ENCODE measurements around the gene CR2.
"Not testable (repeated sequence)": the region's sequence is repeated elsewhere in the genome, so short reads cannot be mapped to it uniquely, and the experiment has no call there.

Gene CR2

DNA sequence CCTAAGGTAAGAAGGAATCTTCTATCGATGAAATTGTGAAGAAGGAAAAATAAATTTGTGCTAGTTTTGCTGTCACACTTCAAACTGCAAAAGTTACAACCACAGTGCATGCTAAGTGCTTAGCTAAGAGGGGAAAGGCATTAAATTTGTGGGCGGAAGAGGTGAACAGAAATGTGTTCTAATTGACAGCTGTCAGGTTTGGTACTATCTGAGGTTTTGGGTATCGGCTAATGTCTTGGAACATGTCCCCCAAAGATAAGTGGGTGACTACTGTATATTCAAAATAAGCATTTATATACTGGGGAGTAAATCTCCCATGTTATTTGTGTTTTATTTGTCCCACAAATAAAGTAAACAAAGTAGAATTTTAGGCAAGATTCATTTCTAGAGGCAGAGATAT, 49.8 kb downstream of the CR2 start:
- no peak for DNase-seq (ENCODE audit: low read depth in 2 of 3, low spot score in 1 of 3)

DNA sequence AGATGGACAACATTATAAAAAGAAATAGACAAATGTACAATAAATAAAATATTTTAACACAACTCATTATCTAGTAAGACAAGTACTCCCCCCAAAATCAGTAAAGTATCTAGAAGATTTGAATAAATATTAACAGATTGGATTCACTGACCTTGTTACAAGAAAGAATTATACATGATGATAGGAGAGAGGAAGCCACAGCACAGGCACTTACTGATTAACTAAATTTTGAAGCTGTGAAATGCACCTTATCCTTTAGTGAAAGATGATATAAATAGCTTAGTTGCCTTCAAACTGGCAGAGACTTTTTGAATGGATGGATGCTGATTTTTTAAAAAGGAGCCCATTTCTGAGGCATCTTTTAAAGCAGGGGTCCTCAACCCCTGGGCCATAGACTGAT, 50.3 kb downstream of the CR2 start:
- DNase-seq (ENCODE audit: low read depth in 2 of 3, low spot score in 1 of 3) = no peak

DNA sequence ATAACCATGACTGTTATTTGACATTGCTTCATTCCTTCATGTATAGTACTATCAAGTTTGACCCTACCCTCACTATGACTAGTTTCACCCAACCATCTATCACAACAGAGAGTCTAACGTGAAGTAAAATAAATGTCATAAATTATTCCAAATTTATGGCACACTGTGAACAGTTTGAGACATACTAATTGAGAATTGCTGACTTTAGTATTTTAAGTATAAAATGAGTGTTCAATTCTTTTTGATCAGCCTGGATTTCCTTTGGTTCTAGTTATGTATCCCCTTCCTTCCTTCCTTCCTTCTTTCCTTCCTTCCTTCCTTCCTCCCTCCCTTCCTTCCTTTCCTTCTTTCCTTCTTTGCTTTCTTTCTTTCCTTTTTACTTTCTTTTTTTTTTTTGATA, 56.3 kb downstream of the CR2 start:
- no peak for DNase-seq (ENCODE audit: low read depth in 2 of 3, low spot score in 1 of 3)

DNA sequence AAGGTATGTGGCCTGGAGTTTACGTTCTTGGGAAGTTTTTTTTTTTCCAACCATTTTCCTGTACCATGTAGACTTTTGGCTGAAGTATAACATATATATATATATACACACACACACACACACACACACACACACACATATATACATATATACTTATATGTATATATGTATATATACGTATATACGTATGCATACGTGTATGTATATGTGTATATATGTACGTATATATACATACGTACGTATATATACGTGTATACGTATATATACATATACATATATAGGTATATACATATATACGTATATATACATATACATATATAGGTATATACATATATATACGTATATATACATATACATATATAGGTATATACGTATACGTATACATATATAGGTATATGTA, 60.8 kb downstream of the CR2 start:
- DNase-seq (ENCODE audit: low read depth in 2 of 3, low spot score in 1 of 3) = no peak

DNA sequence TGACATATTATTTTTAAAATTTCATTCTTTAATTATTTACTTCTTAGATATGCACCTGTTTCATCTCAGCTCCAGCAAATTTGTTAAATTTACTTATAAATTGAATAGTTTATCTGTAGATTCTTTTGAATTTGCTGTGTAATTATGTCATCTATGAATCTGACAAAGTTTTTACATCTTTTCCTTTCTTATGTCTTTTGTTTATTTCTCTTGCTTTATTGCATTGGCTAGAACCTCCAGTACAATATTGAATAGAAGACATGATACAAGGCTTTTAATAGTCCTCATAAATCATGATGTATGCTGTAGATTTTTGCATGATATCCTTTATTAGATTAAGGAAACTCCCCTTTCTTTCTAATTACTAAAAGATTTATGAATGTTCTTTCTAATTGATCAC, 62.6 kb downstream of the CR2 start:
- no peak for DNase-seq (ENCODE audit: low read depth in 2 of 3, low spot score in 1 of 3)

DNA sequence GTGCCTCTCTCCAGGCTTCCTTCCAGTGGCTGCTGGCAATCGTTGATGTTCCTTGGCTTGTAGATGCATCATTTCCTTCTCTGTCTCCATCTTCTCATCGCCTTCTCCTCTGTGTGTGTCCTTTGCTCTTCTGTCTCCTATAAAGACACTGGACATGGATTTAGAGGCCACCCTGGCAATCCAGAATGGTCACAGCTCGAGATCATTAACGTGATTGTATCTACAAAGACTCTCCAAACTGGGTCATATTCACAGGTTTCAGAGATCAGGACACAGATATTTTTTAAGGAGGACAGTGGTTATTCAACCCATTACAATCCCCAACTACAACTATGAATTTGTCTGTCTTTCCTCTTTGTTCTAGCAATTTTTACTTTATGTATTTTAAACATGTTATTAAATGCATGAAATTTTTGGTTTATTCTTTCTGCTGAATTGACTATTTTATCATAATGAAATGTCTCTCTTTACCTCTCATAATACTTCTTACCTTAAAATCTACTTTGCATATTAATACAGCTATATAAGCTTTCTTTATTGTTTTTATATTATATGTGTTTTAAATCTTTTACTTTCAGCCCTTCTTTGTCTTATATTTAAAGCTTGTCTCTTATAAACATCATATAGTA, 64.6 kb downstream of the CR2 start:
- DNase-seq (ENCODE audit: low read depth in 2 of 3, low spot score in 1 of 3) = no peak

DNA sequence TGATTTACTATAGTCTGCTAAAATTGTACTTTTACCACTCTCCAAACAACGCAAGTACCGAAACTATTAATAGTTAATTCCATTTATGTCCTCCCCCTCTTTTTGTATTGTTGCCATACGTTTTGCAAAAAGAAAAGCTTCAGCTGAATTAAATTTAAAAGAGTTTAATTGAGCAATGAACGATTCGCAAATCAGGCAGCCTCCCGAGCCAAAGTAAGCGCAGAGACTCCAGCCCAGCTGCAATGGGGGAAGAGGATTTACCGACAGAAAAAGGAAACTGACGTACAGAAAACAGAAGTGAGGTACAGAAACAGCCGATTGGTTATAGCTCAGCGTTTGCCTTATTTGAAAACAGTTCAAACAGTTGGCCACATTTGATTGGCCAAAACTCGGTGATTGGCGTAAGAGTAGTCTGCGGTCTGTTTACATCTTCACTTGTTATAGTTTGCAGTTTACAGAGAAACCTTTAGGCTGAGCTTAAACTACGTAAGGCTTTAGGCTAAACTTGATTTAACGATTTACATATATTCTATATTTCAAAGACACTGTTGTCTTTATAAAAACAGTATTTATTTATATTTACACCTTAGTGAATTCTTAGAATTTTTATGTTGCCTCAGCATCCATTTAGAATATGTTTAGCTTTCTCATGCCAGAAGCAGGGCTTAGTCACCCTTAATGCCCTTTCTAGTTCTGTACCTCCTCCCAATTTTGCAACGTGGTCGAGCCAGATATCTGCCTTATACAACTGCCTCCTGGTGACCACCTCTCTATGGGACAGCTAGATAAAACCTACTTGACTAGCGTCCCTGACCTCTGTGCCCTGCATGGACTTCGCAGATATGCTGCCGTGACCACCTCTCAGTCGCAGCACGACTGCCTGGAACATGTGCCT, 65.6 kb downstream of the CR2 start:
- no peak for DNase-seq (ENCODE audit: low read depth in 2 of 3, low spot score in 1 of 3)

DNA sequence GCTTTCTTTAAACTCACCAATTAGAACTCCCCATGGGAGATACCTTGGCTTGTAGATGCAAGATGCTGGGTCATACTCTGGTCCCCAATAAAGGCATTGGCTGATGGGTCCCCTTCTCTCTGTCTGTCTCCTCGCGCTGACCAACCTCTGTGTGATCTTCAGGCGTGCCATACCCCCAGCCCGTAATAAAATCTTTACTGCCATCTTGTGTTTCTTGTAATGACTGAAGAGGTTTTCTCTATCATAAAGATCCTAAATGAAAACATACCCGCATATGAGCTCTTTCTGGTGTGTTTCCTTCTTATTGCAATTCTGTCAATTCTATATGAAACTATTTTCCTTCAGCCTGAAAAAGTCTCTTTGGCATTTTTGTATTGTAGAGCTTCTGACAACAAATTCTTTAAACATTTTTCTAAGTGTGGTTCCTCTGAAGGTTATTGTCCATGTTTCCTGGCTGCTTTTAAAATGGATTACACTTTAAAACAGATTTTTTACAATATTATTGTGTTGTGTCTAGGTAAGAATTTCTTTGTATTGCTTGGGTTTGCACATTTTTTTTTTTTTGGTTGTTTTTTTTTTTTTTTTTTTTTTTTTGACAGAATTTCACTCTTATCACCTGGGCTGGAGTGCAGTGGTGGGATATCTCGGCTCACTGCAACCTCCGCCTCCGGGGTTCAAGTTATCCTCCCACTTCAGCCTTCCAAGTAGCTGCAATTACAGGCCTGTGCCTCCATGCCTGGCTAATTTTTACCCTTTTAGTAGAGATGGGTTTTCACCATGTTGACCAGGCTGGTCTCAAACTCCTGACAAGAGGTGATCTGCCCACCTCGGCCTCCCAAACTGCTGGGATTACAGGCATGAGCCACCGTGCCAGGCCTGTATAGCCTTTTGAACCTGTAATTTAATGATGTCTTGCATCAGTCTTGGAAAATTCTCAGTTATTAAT, 66.5 kb downstream of the CR2 start:
- not testable (repeated sequence) for DNase-seq (ENCODE audit: low read depth in 2 of 3, low spot score in 1 of 3)

DNA sequence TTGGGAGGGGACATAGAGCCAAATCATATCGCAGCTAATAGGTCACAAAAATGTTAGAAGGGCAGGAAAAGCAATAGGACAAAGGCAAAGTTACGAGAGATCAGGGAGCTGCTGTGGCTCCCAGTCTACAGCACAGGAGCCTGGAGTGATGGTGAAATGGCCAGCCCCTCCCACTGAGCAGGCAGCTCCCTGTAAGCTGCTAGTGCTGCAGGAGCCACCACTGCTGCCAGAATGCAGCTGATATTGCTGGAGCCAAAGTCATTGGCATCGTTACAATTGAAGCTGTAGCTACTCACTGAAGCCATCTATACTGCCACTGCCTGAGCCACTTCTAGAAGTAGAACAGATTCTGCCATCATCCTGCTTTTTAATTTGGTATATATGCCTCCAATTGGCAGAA, 71.1 kb downstream of the CR2 start:
- DNase-seq (ENCODE audit: low read depth in 2 of 3, low spot score in 1 of 3) = not testable (repeated sequence)

DNA sequence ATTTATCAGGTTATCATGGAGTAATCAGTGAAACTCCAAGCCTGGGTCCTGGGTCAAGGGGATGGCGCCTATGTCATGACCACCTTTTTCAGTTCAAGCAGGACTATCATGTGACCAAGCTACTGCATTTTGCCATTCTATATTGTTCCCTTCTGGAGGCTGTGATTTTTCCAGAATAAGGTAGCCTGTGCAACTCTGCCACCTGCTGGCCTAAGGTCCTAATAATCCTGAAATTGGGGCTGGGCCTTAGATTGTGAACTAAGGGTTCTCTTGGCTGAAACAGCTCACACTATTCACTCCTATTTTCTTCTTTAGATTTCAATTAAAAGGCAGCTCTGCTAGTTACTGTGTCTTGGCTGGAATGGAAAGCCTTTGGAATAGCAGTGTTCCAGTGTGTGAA, 74.3 kb downstream of the CR2 start:
- not testable (repeated sequence) for DNase-seq (ENCODE audit: low read depth in 2 of 3, low spot score in 1 of 3)

DNA sequence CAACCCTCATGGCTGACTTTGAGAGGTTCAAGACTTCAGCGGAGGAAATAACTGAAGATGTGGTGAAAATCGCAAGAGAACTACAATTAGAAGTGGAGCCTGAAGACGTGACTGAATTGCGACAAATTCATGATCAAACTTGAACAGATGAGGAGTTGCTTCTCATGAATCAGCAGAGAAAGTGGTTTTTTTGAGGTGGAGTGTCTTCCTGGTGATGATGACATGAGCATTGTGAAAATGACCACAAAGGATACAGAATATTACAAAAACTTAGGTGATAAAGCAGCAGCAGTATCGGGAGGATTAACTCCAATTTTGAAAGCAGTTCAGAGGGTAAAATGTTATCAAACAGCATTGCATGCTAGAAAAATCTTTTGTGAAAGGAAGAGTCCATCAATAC, 82.1 kb downstream of the CR2 start:
- not testable (repeated sequence) for DNase-seq (ENCODE audit: low read depth in 2 of 3, low spot score in 1 of 3)

Data from stimulated activated CD4-positive, alpha-beta T cell treated with anti-CD3 and anti-CD28 coated beads, Interleukin-12 subunit alpha, Interleukin-12 subunit beta, amount 100 ng/mL, for 48 hours (primary cell).